HUES64 (cell line): ENCODE measurements around the gene TRAF3.
A peak's percentile ranks its signal among the peaks of the same experiment; 100 is the strongest.
"Not testable (repeated sequence)": the region's sequence is repeated elsewhere in the genome, so short reads cannot be mapped to it uniquely, and the experiment has no call there.

Experiments used
- H3K27ac ChIP-seq: 2 replicates; pipeline ENCODE4 v1.7.0; 2013; ENCODE audit warnings: low read depth, low read length, inconsistent platforms
- H3K27me3 ChIP-seq: 2 replicates; pipeline ENCODE4 v1.6.1; 2013; ENCODE audit warnings: mild to moderate bottlenecking, low read length; ENCODE audit not compliant: insufficient read depth
- H3K36me3 ChIP-seq: 2 replicates; pipeline ENCODE4 v1.6.1; 2013; ENCODE audit warnings: mild to moderate bottlenecking, low read length; ENCODE audit not compliant: insufficient read depth
- H3K4me1 ChIP-seq: 2 replicates; pipeline ENCODE4 v1.6.1; 2013; ENCODE audit warnings: mild to moderate bottlenecking, low read length, moderate library complexity; ENCODE audit not compliant: insufficient read depth
- H3K4me3 ChIP-seq: 2 replicates; pipeline ENCODE4 v1.5.1; 2013; ENCODE audit warnings: mild to moderate bottlenecking, low read length, moderate library complexity
- H3K9ac ChIP-seq: 2 replicates; pipeline ENCODE4 v1.6.1; 2013; ENCODE audit warnings: mild to moderate bottlenecking, low read depth, low read length
- H3K9me3 ChIP-seq: 2 replicates; pipeline ENCODE4 v1.6.1; 2013; ENCODE audit warnings: low read depth, low read length; ENCODE audit not compliant: insufficient read depth
- WGBS: fragments of 150-250, 120-280 bp; methylation state at CpG from one replicate; pipeline ENCODE4 v1.1.7; 2013; ENCODE audit warnings: missing lambda C conversion rate; 5-methylcytosine and 5-hydroxymethylcytosine counted together

TRAF3 gene

GRCh38 chr14:102885737-102886447, 108.6 kb downstream of the TRAF3 start:
- H3K27ac ChIP-seq: no peak overlapping the region
- WGBS: 94% methylated on average over 22 of the region's 22 CpGs
- H3K36me3 ChIP-seq: 0 out of 2 replicates have a peak, but pooled peaks cover 2% of the 10 kb centered on the region
- H3K9ac ChIP-seq: no peak overlapping the region
- H3K9me3 ChIP-seq: no peaks in the 10 kb centered on the region
- no peaks in the 10 kb centered on the region for H3K27me3 ChIP-seq
- no peaks in the 10 kb centered on the region for H3K4me1 ChIP-seq
- H3K4me3 ChIP-seq: no peak overlapping the region

- Histone ChIP-seq H3K4me1 (no peaks in the 10 kb centered on the region), H3K4me3 (no peak overlapping the region), H3K27me3 (no peaks in the 10 kb centered on the region), H3K9me3 (no peaks in the 10 kb centered on the region), H3K36me3 (no peaks in the 10 kb centered on the region), H3K9ac (no peak overlapping the region), H3K27ac (no peak overlapping the region)
- WGBS: no CpG with 5 or more reads among the region's 1 CpG
Measured at GRCh38 chr14:102888748-102889147, 111.5 kb downstream of the TRAF3 start.

- Histone ChIP-seq H3K4me1 (no peaks in the 10 kb centered on the region), H3K9ac (no peak overlapping the region), H3K9me3 (no peaks in the 10 kb centered on the region), H3K4me3 (no peak overlapping the region), H3K36me3 (no peaks in the 10 kb centered on the region), H3K27ac (no peak overlapping the region), H3K27me3 (no peaks in the 10 kb centered on the region)
- 91% methylated on average over 7 of the region's 7 CpGs for WGBS
Measured at GRCh38 chr14:102889615-102890014, 112.4 kb downstream of the TRAF3 start.

GRCh38 chr14:102891111-102891510, 113.9 kb downstream of the TRAF3 start:
- H3K36me3 ChIP-seq: no peaks in the 10 kb centered on the region

GRCh38 chr14:102891556-102891955, 114.3 kb downstream of the TRAF3 start:
- Histone ChIP-seq H3K27ac (no peak overlapping the region), H3K9me3 (no peaks in the 10 kb centered on the region), H3K4me3 (no peak overlapping the region), H3K36me3 (no peaks in the 10 kb centered on the region), H3K4me1 (no peaks in the 10 kb centered on the region), H3K9ac (no peak overlapping the region), H3K27me3 (no peaks in the 10 kb centered on the region)
- 90% methylated on average over 4 of the region's 4 CpGs for WGBS

More at GRCh38 chr14:102891111-102891510, 113.9 kb downstream of the TRAF3 start:
- H3K9ac ChIP-seq: no peak overlapping the region; the same call in 1 of the 2 replicates
- no peak overlapping the region for H3K27ac ChIP-seq
- no peaks in the 10 kb centered on the region for H3K9me3 ChIP-seq
- no peaks in the 10 kb centered on the region for H3K4me1 ChIP-seq
- no peaks in the 10 kb centered on the region for H3K27me3 ChIP-seq
- WGBS: 85% methylated on average over 15 of the region's 15 CpGs
- no peak overlapping the region for H3K4me3 ChIP-seq

- 96% methylated on average over 8 of the region's 8 CpGs for WGBS
- no peak overlapping the region for H3K4me3 ChIP-seq
- no peaks in the 10 kb centered on the region for H3K4me1 ChIP-seq
- no peak overlapping the region for H3K27ac ChIP-seq
- H3K27me3 ChIP-seq: no peaks in the 10 kb centered on the region
- no peaks in the 10 kb centered on the region for H3K36me3 ChIP-seq
- no peak overlapping the region for H3K9ac ChIP-seq
- no peaks in the 10 kb centered on the region for H3K9me3 ChIP-seq
Measured at GRCh38 chr14:102892651-102893050, 115.4 kb downstream of the TRAF3 start.

- Histone ChIP-seq H3K36me3 (no peaks in the 10 kb centered on the region), H3K9me3 (no peaks in the 10 kb centered on the region), H3K4me1 (no peaks in the 10 kb centered on the region), H3K4me3 (no peak overlapping the region), H3K27ac (no peak overlapping the region), H3K9ac (no peak overlapping the region), H3K27me3 (no peaks in the 10 kb centered on the region)
- 95% methylated on average over 9 of the region's 9 CpGs for WGBS
Measured at GRCh38 chr14:102893452-102893851, 116.2 kb downstream of the TRAF3 start.

- H3K4me1 ChIP-seq, H3K9me3 ChIP-seq, H3K4me3 ChIP-seq, H3K9ac ChIP-seq, H3K36me3 ChIP-seq, H3K27ac ChIP-seq, H3K27me3 ChIP-seq: not testable (repeated sequence)
Measured at GRCh38 chr14:102896735-102897134, 119.5 kb downstream of the TRAF3 start.

DNA sequence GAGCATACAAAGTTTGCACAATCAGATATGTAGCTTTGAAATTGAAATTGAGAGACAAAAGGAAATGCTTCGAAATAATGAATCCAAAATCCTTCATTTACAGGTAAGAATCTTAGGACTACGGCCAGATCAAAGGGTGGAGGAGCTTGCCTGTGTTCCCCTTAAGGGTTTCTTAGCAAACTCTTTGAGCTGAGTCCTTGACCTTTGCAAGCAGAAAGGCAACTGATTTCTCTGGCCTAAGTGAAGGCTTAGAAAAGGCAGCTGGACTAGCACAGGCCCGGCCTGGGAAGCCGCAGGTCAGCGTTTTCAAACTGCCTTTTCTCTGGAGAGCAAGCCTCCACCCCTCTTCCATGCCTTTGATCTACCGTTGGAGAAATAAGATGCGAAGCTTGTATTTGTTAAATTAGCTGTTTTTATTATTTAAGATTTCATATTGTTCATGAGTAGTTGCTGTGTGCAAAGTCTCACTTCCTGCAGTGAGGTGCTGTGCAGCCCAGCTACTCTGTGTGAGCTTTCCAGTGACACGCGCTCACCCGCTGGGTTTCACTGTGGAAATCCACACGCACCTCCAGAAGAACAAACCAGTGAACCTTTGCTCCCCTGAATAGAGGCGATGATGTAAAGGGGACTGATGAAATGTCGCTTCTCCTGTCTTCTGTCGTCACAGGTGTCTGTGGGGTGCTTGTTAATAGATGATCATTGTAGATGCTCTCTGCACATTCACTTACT, 120.2 kb downstream of the TRAF3 start:
- H3K4me3 ChIP-seq: no peak overlapping the region
- H3K36me3 ChIP-seq: no peaks in the 10 kb centered on the region
- no peaks in the 10 kb centered on the region for H3K9me3 ChIP-seq
- H3K27ac ChIP-seq: no peak overlapping the region
- H3K4me1 ChIP-seq: no peaks in the 10 kb centered on the region
- 97% methylated on average over 13 of the region's 14 CpGs for WGBS
- H3K9ac ChIP-seq: no peak overlapping the region
- H3K27me3 ChIP-seq: no peaks in the 10 kb centered on the region

- no peak overlapping the region for H3K27ac ChIP-seq
- 94% methylated on average over 6 of the region's 6 CpGs for WGBS
- H3K9me3 ChIP-seq: no peaks in the 10 kb centered on the region
- no peaks in the 10 kb centered on the region for H3K4me1 ChIP-seq
- no peak overlapping the region for H3K9ac ChIP-seq
- no peaks in the 10 kb centered on the region for H3K36me3 ChIP-seq
- no peak overlapping the region for H3K4me3 ChIP-seq
- no peaks in the 10 kb centered on the region for H3K27me3 ChIP-seq
Measured at GRCh38 chr14:102898298-102898697, 121.0 kb downstream of the TRAF3 start.

GRCh38 chr14:102898776-102899515, 121.7 kb downstream of the TRAF3 start:
- no peaks in the 10 kb centered on the region for H3K4me1 ChIP-seq
- no peak overlapping the region for H3K4me3 ChIP-seq
- H3K9me3 ChIP-seq: no peaks in the 10 kb centered on the region
- H3K36me3 ChIP-seq: no peaks in the 10 kb centered on the region
- WGBS: 91% methylated on average over 18 of the region's 18 CpGs
- peak overlapping the region; percentile 8; the same call in 1 of the 2 replicates for H3K9ac ChIP-seq
- no peaks in the 10 kb centered on the region for H3K27me3 ChIP-seq
- H3K27ac ChIP-seq: no peak overlapping the region
